H4 (cell line): ENCODE results near the gene INF2. TPM values are rescaled to one million over a fixed set of nuclear protein-coding genes. Genes with fewer than 3 reads are reported as not detected.

Experiments
- DNase-seq: peaks from one replicate; pipeline ENCODE4 v3.0.0-alpha.2; 2015; ENCODE audit warnings: low spot score
- total RNA-seq: library from RNA; depleted of rRNA; stranded (reverse); fragments of >200 nt; shearing (Covaris generic); gene quantifications from 2 replicates; pipeline ENCODE4 v1.2.3, GENCODE V29; 2014

Gene INF2
- total RNA-seq, 1 experiment from 2014 or later, result 13.0 TPM

- DNase-seq, result no peak
These were observed 678 bp downstream of the INF2 start for GRCh38 chr14:104689881-104690711.

- no peak for DNase-seq
These were observed 1.5 kb downstream of the INF2 start for GRCh38 chr14:104690861-104691455.

GRCh38 chr14:104691546-104692260, 2.3 kb downstream of the INF2 start:
- no peak for DNase-seq

- no peak for DNase-seq
These were observed 3.0 kb downstream of the INF2 start for GRCh38 chr14:104692261-104692938.

- no peak for DNase-seq
These were observed 3.5 kb downstream of the INF2 start for GRCh38 chr14:104692939-104693315.

GRCh38 chr14:104693482-104694431, 4.3 kb downstream of the INF2 start:
- no peak for DNase-seq

- DNase-seq, result peak; percentile 27
These were observed 5.1 kb downstream of the INF2 start for GRCh38 chr14:104694475-104694950.

GRCh38 chr14:104694991-104695659, 5.7 kb downstream of the INF2 start:
- DNase-seq, result peak; percentile 59

- no peak for DNase-seq
These were observed 6.2 kb downstream of the INF2 start for GRCh38 chr14:104695660-104696000.

GRCh38 chr14:104696671-104697316, 7.4 kb downstream of the INF2 start:
- DNase-seq, result no peak

GRCh38 chr14:104697317-104697703, 7.9 kb downstream of the INF2 start:
- no peak for DNase-seq

GRCh38 chr14:104697892-104698583, 8.6 kb downstream of the INF2 start:
- no peak for DNase-seq

- no peak for DNase-seq
These were observed 9.4 kb downstream of the INF2 start for GRCh38 chr14:104698688-104699425.

GRCh38 chr14:104699426-104699748, 10.0 kb downstream of the INF2 start:
- no peak for DNase-seq

GRCh38 chr14:104700225-104700651, 10.8 kb downstream of the INF2 start:
- DNase-seq, result no peak

GRCh38 chr14:104700747-104701217, 11.4 kb downstream of the INF2 start:
- DNase-seq, result no peak

GRCh38 chr14:104701383-104702076, 12.1 kb downstream of the INF2 start:
- DNase-seq, result no peak

- DNase-seq, result no peak
These were observed 12.7 kb downstream of the INF2 start for GRCh38 chr14:104702106-104702505.
